HCT116 (cell line): ENCODE results near the gene CCNC.

Source experiments
- EZH2 ChIP-seq: fragments of 200-600 bp; sonication (generic); IDR thresholded peaks from 2 replicates; pipeline ENCODE4 v1.6.1; 2017; ENCODE audit warnings: antibody characterized with exemption, mixed run types
- EZH2phosphoT487 ChIP-seq: fragments of 200-600 bp; IDR thresholded peaks from 2 replicates; pipeline ENCODE4 v1.6.1; 2018; ENCODE audit warnings: antibody characterized with exemption, borderline replicate concordance
- POLR2A ChIP-seq: IDR thresholded peaks from 2 replicates; pipeline ENCODE4 v1.7.0; 2011; ENCODE audit warnings: borderline replicate concordance; ENCODE audit not compliant: insufficient read depth, insufficient read length; ENCODE audit errors: extremely low read depth
- POLR2AphosphoS5 ChIP-seq: IDR thresholded peaks from 2 replicates; pipeline ENCODE4 v1.6.1; 2011; ENCODE audit warnings: mild to moderate bottlenecking, low read depth, low read length, moderate library complexity
- SIN3A ChIP-seq: IDR thresholded peaks from 2 replicates; pipeline ENCODE4 v1.6.1; 2012; ENCODE audit warnings: low read depth
- TCF7L2 ChIP-seq: IDR thresholded peaks from 2 replicates; pipeline ENCODE4 v1.7.0; 2011; ENCODE audit warnings: borderline replicate concordance, inconsistent platforms; ENCODE audit not compliant: insufficient read depth, insufficient read length; ENCODE audit errors: extremely low read depth
- YY1 ChIP-seq: IDR thresholded peaks from 2 replicates; pipeline ENCODE4 v1.6.1; 2011; ENCODE audit warnings: low read length, low read depth, moderate library complexity, mild to moderate bottlenecking; ENCODE audit not compliant: insufficient replicate concordance; ENCODE audit errors: extremely low read depth
- TF ChIP-seq, protein P1 (sequence below), 3 experiments: fragments of 200-600 bp in 1 of 3; sonication (generic) in 1 of 3; IDR thresholded peaks in 2 of 3; conservative IDR thresholded peaks in 1 of 3; 2 replicates each; pipeline ENCODE4 v1.5.1; 2012 to 2017; ENCODE audit warnings: low read depth in 2 of 3, low read length in 2 of 3, antibody characterized with exemption in 1 of 3, borderline replicate concordance in 1 of 3, control low read depth in 1 of 3, mild to moderate bottlenecking in 1 of 3, mixed read lengths in 1 of 3, mixed run types in 1 of 3, moderate library complexity in 1 of 3; ENCODE audit not compliant: insufficient read depth in 1 of 3
- TF ChIP-seq, protein P2 (sequence below): IDR thresholded peaks from 2 replicates; pipeline ENCODE4 v1.6.1; 2012; ENCODE audit warnings: low read depth

GRCh38 chr6:99613705-99614429 lies 45.4 kb upstream of the CCNC start:
- TF ChIP-seq, protein P1, sequence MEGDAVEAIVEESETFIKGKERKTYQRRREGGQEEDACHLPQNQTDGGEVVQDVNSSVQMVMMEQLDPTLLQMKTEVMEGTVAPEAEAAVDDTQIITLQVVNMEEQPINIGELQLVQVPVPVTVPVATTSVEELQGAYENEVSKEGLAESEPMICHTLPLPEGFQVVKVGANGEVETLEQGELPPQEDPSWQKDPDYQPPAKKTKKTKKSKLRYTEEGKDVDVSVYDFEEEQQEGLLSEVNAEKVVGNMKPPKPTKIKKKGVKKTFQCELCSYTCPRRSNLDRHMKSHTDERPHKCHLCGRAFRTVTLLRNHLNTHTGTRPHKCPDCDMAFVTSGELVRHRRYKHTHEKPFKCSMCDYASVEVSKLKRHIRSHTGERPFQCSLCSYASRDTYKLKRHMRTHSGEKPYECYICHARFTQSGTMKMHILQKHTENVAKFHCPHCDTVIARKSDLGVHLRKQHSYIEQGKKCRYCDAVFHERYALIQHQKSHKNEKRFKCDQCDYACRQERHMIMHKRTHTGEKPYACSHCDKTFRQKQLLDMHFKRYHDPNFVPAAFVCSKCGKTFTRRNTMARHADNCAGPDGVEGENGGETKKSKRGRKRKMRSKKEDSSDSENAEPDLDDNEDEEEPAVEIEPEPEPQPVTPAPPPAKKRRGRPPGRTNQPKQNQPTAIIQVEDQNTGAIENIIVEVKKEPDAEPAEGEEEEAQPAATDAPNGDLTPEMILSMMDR (IDR thresholded peaks at IDR 0.05 in 2 of 3, conservative IDR thresholded peaks at IDR 0.05 in 1 of 3; ENCODE audit: borderline replicate concordance in 1 of 3, insufficient read depth in 1 of 3, low read depth in 2 of 3, low read length in 2 of 3) = no peak
- TF ChIP-seq POLR2A (no peak), EZH2 (no peak), SIN3A (no peak), TCF7L2 (no peak), POLR2AphosphoS5 (no peak), EZH2phosphoT487 (no peak), YY1 (no peak)
- TF ChIP-seq, protein P2, sequence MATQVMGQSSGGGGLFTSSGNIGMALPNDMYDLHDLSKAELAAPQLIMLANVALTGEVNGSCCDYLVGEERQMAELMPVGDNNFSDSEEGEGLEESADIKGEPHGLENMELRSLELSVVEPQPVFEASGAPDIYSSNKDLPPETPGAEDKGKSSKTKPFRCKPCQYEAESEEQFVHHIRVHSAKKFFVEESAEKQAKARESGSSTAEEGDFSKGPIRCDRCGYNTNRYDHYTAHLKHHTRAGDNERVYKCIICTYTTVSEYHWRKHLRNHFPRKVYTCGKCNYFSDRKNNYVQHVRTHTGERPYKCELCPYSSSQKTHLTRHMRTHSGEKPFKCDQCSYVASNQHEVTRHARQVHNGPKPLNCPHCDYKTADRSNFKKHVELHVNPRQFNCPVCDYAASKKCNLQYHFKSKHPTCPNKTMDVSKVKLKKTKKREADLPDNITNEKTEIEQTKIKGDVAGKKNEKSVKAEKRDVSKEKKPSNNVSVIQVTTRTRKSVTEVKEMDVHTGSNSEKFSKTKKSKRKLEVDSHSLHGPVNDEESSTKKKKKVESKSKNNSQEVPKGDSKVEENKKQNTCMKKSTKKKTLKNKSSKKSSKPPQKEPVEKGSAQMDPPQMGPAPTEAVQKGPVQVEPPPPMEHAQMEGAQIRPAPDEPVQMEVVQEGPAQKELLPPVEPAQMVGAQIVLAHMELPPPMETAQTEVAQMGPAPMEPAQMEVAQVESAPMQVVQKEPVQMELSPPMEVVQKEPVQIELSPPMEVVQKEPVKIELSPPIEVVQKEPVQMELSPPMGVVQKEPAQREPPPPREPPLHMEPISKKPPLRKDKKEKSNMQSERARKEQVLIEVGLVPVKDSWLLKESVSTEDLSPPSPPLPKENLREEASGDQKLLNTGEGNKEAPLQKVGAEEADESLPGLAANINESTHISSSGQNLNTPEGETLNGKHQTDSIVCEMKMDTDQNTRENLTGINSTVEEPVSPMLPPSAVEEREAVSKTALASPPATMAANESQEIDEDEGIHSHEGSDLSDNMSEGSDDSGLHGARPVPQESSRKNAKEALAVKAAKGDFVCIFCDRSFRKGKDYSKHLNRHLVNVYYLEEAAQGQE = no peak
